Endometrium (tissue), 2 donors: ENCODE results near the gene CDKN2AIP.

Experiments used
- FAIRE-seq: peaks from 2 replicates; lab custom pipeline; 2012; peaks lifted over from hg19 to GRCh38; lab: Jason Lieb, UNC
- donor health status: control.
- donor health status: control.

Gene CDKN2AIP, protein sequence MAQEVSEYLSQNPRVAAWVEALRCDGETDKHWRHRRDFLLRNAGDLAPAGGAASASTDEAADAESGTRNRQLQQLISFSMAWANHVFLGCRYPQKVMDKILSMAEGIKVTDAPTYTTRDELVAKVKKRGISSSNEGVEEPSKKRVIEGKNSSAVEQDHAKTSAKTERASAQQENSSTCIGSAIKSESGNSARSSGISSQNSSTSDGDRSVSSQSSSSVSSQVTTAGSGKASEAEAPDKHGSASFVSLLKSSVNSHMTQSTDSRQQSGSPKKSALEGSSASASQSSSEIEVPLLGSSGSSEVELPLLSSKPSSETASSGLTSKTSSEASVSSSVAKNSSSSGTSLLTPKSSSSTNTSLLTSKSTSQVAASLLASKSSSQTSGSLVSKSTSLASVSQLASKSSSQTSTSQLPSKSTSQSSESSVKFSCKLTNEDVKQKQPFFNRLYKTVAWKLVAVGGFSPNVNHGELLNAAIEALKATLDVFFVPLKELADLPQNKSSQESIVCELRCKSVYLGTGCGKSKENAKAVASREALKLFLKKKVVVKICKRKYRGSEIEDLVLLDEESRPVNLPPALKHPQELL

DNA sequence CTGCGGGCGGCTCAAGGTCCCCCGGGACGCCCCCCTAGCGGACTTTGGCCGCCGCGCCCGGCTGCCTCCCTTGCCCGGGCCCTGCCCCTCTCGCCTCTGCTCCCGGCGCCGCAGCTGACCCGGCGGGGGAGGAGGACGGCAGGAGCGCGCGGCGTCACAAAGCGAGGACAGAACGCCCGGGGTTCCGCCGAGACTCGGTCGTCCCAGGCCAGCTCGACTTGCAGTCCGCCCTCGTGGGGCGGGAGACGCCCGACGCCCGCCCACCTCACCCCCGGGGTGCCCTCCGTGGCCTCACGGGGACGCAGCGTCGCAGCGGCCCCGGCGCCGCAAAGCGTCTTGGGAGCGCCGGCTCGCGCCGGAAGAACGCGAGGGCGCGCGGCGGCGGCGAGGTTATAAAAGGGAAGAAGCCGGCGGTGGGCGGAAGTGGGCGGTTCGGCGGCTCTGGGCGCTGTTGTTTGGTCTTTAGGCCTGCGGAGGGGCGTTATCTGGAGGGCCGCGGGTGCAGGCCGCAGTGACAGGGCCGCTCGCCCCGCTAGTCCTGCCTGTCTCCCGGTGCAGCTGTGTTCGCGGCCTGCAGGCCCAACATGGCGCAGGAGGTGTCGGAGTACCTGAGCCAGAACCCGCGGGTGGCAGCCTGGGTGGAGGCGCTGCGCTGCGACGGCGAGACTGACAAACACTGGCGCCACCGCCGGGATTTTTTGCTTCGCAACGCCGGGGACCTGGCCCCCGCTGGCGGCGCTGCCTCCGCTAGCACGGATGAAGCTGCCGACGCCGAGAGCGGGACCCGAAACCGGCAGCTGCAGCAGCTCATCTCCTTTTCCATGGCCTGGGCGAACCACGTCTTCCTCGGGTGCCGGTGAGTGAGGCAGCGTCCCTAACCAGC lies at the start of gene CDKN2AIP:
Gene CDKN2AIP (plus strand): TSS at position 423 of the 883 bp plus-strand sequence. CDS start 162 bp downstream, at position 585.
- no peak for FAIRE-seq

DNA sequence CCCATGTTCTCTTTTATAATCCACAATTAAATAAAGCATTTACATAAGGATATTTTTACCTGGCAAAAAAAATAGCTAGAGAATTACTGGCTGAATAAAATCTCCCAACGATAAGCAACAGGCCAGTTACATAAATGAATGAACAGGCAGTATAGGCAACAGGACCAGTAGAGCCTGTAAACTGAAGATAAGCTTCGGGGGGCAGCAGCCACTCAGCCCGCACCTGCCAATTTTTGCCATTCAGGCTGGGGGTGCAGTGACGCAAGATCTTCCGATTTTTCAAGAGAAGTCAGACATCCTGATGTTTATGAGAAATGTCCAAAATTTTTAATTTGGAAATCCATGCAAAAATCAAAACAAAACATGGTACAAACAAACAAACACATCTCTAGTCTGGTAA lies 49.0 kb upstream of the CDKN2AIP start:
- FAIRE-seq = no peak

DNA sequence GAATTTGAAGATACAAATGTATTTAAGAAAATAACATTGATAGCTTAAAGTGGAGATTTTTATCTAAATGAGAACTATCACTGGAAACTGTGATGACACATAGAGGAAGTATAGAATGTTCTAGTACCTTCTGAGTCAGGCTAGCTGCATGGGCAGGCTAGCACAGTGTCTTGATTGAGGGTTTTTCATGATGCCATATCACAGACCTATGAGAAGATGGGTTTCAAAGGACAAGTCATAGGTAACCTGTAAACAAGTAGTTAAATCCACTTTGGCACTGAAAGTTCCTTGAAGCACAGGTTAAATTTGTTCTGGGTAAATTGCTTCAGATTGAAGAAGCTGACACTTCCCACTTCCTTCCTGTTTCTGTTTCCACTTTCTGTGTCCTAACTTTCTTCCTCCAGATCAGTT lies 48.2 kb upstream of the CDKN2AIP start:
- FAIRE-seq = no peak

DNA sequence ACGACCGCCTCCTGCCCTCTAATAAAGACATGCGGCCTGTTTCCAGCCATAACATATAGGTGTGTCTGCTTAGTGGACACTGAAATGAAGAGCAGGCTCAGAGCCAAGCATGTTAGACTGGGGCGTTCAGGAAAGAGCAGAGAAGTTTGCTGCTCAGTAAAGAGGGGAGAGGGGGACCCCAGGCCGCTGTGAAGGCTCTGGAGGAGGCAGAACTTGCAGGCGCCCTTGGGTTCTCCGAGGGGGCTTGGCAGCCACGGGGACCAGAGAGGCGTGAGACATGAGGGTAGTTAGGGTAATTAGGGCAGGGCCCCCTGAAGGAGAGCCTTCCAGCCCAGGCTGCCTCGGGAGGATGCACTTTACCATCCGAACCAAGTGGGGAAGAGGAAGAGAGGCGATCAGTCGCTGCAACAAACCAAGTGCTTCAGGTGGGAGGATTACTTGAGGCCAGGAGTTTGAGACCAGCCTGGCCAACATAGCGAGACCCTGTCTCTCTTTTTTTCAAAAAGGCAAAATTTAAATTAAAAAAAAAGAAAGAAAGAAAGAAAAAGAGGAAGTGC lies 46.6 kb upstream of the CDKN2AIP start:
- no peak for FAIRE-seq

DNA sequence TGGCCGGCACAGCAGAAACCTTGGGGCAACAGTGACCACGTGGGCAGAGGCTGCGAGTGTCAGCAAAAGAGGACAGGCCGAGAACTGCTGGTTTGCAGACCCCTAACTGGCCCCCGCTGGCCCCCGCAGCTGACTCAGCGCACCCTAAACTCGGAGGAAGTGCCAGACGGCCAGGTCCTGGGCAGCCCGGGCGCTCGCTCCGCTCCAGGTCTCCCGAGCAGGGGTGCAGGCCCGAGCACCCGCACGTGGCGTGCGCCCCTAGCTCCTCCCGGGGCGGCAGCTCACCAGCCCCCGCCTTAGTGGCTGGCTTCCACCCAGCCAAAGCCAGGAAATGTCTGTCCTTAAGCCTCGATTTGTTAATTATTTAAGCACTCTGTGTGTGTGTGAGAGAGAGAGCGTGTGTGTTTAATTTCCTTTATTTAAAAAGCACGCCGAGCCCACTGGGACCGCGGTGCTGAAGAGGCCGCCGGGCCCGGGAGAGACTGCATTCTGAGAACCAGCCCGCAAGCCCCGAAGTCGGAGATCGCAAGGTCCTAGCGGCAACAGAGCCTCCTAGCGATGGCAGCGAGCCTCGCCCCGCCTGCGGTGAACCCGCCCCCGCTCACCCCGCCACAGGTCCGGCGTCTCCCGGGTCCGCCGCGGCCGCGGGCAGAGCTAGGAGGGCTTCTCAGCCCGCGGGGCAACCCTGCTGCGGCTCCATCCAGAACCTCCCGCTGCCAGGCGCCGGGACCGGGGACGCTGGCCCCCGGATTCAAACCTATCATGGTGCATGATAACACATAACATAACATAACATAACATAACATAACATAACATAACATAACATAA lies 45.9 kb upstream of the CDKN2AIP start:
- FAIRE-seq = no peak

DNA sequence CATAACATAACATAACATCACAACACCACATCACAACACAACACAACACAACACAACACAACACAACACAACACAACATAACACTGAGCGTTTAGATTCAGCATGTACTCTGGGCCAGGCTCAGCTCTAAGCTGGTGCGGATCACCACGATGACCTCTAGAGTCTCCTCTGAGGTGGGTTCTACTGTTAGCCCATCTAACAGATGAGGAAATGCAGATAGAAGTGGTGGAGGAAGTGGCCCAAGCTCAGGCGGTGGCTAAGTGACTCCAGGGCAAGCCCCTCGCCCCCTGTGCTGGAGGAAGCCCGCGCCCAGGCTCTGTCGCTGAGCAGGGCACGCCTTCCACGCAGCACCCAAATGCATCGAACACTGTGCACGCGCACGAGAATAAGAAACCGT lies 45.3 kb upstream of the CDKN2AIP start:
- FAIRE-seq = no peak

DNA sequence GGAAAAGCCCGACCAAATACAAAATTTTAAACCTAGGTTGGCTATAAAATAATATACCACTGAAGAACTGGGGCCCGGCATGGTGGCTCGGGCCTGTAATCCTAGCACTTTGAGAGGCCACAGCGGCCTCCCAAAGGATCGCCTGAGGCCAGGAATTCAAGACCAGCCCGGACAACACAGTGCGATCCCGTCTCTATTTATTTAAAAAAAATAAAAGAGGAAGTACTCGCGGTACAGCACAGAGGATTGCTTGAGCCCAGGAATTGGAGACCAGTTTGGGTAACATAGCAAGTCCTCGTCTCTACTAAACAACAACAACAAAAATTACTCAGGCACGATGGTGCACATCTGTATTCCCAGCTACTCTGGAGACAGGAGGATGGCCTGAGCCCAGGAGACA lies 44.8 kb upstream of the CDKN2AIP start:
- FAIRE-seq = no peak

DNA sequence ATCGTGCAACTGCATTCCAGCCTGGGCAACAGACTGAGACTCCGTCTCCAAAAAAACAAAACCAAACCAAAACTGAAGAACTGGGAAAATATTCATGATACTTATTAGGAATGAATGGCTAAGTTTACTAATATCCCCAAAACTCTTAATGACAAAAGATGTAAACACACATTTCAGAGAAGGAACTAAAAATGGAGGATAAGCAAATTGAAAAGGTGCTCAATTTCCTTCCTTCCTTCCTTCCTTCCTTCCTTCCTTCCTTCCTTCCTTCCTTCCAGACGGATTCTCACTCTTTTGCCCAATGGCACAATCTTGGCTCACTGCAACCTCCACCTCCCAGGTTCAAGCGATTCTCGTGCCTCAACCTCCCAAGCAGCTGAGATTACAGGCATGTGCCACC lies 44.4 kb upstream of the CDKN2AIP start:
- FAIRE-seq = no peak

DNA sequence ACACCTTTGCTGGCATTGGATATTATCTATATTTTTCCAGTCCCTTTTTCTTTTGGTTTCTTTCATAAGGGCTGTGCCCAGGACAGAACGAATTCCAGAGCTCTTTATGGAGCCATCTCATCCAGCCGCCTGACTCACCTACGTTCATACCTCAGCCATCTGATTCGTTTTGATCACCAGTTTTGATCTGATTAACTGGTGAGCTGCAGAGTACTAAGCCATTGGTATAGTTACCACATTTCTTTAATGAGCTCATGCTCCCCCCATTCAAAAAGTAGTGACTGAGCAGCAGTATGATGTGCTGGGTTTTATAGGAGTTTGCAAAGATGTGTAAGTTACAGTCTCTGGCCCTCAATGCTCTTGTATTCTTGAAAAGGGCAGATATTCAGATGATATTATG lies 43.0 kb upstream of the CDKN2AIP start:
- FAIRE-seq = no peak

DNA sequence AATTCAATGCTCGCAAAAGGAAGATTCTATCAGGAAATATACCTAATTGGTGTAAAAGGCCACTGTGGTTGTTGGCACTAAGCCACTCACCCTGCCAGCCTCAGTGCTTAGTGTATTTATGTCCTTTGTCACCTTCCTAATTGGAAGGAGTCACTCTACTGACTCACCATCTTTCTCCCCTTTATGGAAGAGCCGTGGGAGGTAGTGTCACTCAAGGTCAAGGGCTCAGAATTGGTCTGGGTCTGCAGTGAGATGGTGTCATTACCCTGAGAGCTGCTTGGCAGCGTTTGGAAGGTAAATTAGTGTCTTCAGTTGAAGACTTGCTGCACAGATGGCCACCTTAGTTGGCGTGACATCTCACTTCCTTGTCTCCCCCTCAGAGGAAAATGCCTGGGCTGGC lies 41.7 kb upstream of the CDKN2AIP start:
- no peak for FAIRE-seq

DNA sequence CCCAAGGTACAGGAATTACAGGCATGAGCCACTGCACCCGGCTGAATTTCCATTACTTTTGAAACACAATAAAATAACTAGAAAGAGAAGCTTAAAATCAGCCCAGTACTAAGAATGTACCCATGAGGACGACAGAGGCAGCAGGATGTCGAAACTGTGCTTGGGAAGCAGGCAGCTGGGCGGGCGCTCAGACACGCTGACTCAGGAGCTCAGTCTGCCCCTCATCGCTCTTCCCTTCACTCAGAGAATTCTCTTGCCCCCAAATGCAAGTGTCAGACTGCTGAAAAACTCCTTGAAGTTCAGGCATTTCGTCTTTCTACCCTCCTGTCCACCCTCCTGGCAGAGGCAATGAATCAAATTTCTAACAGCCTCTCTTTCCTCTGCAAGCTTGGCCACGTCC lies 41.0 kb upstream of the CDKN2AIP start:
- FAIRE-seq = no peak

DNA sequence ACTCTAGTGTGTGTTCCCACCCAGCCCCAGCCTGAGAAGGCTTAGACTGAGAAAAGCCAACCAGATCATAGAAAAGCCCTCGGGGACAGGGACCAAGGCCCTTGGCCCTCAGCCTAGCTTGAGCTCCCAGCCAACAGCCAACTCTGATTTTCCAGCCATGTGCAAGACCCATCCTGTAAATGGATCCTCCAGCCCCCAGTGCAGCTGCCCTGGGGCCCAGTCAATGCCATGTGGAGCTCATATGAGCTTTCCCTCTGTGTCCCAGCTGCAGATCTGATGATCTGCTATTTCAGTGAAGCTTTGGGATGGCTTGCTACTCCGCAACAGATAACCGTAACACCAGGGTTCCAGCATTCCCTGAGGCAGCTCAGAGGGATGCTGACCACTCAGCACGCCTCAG lies 40.5 kb upstream of the CDKN2AIP start:
- no peak for FAIRE-seq

DNA sequence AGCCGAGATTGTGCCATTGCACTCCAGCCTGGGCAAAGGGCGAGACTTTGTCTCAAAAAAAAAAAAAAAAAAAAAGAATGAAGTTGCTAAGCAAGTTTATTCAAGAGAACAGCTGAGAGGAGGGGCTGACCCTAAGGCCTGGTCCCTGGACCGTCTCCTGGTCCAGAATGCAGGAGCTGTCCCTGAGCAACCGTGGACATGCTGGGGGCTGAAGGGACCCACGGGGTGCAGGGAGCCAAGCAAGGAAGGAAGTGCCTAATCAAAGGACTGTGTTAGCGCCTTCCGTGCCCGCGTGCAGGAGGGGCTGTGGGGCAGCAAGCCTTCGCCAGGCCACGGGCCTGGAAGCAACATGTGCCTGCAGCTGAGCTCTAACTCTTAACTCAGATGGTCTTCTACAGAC lies 39.1 kb upstream of the CDKN2AIP start:
- FAIRE-seq = no peak

DNA sequence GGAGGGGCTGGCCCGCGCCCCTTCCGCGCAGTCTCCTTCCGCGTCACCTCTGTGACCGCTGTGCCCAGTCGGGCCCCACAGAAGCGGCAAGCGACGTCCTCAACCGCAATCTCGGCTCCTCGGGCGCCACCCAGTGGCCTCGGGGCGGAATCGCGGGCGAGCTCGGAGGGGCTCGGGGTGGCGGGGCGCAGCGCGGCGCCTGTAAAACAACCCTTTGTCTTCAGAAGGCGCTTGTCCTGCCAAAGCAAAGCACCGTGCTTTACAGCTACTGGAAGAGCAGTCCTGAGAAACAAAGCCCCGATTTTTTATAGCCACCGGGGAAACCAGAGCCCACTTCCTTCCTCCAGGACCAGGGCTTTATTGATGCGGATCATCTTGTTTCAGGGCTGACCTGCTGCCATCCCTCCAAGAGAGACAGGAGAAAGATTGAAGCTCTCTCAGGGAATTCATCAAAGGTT lies 37.3 kb upstream of the CDKN2AIP start:
- no peak for FAIRE-seq

DNA sequence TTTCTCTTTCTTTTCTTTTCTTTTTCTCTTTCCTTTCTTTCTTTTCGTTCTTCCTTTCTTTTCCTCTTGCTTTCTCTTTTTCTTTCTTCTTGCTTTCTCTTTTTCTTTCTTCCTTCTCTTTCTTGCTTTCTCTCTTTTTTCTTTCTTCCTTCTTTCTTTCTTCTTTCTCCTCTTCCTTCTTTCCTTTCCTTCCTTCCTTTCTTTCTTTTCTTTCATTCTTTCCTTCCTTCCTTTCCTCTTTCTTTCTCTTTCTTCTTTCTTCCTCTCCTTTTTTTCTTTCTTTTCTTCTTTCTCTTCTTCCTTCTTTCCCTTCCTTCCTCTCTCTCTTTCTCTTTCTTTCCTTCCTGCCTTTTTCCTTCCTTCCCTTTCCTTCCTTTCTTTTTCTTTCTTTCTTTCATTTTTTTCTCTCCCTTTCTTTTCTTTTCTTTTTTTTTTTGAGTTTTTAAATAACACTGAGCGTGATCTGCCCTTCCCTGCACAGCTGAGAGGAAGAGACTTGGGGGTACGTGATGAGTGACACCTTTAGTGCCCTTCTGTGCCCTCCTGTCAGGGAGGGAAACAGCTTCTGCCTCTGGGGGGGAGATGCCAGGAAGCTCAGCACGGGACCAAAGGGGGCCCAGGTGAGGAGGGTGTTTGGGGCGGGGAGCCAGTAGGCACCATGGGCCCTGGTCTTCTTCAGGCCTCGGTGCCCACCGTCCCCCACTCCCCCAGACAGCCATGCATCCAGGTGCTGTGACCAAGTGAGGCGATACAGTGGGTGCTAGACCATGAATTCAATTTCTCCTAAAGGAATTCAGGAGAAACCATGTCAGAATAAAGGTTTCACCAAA lies 36.6 kb upstream of the CDKN2AIP start:
- FAIRE-seq = no peak

DNA sequence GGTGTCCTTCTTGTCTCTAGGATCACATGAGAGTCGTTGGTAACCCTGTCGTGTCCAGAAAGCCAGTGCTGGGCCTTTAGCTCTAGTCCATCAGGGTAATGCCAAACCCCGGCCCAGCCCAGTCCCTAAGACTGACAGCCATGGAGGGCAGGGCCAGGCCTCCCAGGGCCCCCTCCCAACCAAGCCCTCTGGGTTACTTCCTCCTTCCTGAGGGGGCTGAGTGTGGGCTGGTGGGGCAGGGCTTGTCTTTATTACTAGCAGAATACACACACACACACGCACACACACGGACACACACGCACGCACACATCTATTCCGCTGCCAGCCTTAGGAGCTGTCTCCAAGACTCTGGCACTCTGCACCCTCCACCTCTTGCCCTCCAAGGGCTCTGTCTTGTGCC lies 35.6 kb upstream of the CDKN2AIP start:
- no peak for FAIRE-seq

DNA sequence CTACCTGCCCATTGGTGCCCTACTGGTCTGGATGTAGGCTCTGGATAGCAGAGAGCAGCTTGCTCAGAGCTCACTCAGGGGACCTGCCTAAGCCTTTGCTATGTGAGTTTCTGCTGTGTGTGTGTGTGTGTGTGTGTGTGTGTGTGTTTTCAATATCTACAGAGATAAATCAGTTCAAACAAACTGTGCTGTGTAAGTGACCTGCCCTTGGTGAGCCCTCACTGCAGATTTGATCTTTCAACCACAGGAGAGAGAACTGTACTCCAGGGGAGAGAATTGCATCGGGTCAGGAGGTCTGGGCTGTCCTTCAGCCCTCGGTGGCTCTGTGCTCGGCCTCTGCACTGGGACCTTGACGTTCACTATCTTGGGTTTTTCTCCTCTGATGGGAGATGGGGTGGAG lies 35.0 kb upstream of the CDKN2AIP start:
- no peak for FAIRE-seq

DNA sequence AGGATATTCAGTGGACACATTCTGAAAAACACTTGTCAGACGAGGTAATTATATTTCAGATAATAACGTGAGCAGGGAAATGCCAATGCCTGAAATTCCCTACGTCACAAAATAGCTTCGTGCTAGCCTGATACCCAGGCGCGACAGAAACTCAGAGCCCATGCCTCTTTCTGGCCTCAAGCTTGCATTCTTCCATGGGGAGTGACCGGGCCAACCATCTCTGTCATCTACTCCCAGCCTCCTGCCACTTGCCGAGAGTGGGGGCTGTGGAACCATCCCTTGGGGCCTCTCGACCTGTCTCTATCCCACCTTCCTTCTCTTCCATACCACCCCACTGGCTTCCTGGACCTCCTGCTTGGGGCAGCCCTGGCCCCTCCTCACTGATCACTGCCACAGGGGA lies 34.5 kb upstream of the CDKN2AIP start:
- FAIRE-seq = no peak

DNA sequence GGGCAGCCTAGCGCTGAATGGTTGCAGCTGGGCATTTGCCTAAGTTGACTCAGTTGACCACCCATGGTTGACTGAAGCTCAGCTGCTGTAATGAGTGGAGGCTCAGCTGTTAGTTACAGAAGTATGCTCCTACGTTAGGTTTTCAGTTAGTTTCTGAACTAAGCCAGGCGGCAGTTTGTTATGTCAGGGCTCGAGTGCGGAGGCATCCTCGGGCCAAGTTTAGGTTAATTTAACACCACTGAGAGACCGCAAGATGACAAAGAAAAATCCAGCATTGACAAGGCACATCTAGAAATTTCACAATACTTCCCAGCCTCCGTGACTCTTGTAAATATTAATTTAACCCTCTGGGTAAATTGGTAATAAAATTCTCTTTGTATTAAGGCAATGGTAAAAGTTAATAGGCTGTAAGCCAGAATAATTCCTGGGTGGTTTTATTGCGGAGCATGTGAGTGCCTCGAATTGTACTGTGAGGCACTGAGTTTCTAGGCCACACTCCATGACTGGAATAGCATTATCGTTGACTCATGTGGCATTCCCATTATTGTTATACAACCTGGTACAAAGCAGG lies 33.1 kb upstream of the CDKN2AIP start:
- FAIRE-seq = no peak

DNA sequence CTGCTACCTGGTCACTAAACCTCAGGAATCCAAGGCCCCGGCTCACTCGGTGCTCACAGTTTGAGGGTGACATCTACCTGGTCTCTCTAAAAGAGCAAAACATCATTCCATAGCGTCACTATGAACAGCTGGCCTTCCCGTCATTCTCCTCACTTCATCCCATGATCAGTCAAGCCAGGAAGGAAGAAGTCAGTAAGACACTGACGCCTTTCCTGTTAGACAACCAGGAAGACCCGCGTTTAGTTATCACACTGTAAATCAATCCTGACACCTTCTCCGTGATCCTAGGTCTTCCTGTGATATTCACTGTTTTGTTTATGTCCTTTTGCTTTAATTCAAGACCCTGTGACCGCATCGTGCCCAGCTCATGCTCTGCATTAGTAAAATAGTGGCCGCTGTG lies 31.6 kb upstream of the CDKN2AIP start:
- FAIRE-seq = no peak
